ENCODE results near the gene HNRNPUL1.

DNA sequence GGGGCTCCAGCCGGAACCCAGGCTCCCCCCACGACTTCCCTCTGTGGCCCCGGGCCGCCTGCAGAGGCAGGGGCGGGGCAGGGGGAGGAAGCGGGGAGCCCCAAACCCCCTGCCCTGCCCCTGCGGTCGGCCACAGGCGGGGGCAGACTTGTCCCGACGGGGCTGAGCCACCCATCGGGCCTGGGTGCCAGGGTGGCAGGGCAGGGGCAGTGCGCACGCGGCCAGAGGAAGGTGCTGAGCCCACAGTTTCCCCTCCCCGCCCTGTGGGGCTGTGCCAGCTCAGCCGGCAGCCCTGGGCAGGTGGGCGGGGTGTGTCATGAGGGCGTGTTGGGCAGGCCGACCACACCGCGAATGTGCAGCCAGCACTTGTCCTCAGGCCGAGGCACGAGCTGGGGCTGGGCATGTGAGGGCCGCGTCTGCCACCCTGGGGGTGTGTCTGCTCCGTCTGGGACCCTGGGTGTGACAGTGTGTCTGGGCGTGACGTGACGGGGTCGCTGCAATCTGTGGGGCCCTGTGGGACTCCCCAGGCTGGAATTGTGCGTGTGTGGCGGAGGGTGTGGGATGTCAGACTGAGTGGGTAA is 63.5 kb downstream of the HNRNPUL1 start:
- TF ChIP-seq, protein P1, sequence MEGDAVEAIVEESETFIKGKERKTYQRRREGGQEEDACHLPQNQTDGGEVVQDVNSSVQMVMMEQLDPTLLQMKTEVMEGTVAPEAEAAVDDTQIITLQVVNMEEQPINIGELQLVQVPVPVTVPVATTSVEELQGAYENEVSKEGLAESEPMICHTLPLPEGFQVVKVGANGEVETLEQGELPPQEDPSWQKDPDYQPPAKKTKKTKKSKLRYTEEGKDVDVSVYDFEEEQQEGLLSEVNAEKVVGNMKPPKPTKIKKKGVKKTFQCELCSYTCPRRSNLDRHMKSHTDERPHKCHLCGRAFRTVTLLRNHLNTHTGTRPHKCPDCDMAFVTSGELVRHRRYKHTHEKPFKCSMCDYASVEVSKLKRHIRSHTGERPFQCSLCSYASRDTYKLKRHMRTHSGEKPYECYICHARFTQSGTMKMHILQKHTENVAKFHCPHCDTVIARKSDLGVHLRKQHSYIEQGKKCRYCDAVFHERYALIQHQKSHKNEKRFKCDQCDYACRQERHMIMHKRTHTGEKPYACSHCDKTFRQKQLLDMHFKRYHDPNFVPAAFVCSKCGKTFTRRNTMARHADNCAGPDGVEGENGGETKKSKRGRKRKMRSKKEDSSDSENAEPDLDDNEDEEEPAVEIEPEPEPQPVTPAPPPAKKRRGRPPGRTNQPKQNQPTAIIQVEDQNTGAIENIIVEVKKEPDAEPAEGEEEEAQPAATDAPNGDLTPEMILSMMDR (conservative IDR thresholded peaks at IDR 0.05), result no peak
- TF ChIP-seq ZFX (IDR thresholded peaks at IDR 0.05), result no peak

Measured in C4-2B (cell line).